ENCODE data around the gene NUDT16.

- TF ChIP-seq CTCF (conservative IDR thresholded peaks at IDR 0.05 in 1 of 2, IDR thresholded peaks at IDR 0.05 in 1 of 2; ENCODE audit: extremely low read depth in 1 of 2, insufficient read depth in 1 of 2, low read depth in 1 of 2, low read length in 2 of 2): no peak
- TF ChIP-seq EZH2 (IDR thresholded peaks at IDR 0.05; ENCODE audit: borderline replicate concordance, low read length): no peak
Observed at GRCh38 chr3:131341761-131342160, 39.8 kb upstream of the NUDT16 start.

Measured in mammary epithelial cell (primary cell).